WTC11 (cell line): ENCODE measurements around the gene IQSEC1. TPM values are rescaled to one million over a fixed set of nuclear protein-coding genes. Genes with fewer than 3 reads are reported as not detected.
"Not testable (repeated sequence)": the region's sequence is repeated elsewhere in the genome, so short reads cannot be mapped to it uniquely, and the experiment has no call there.

ENCODE experiments used
- ATAC-seq: fragments of 200-7000 bp; cut with Tn5 transposase; 2 replicates; pipeline ENCODE4 v1.10.0; 2021; ENCODE audit warnings: mild to moderate bottlenecking, moderate library complexity
- CTCF ChIA-PET: fragments of 300-600 bp; sonication (Branson Sonifier 250); formaldehyde crosslinking; loops from one replicate; lab custom pipeline; 2021; ENCODE audit warnings: antibody characterized with exemption; lab: Charles Lee
- POLR2A ChIA-PET: fragments of 350-600 bp; sonication (Branson Sonifier 250); formaldehyde crosslinking; loops from one replicate; lab custom pipeline; 2021; ENCODE audit warnings: antibody characterized with exemption; lab: Charles Lee
- DNase-seq: peaks from one replicate; pipeline ENCODE4 v3.0.0; 2021; ENCODE audit warnings: low spot score
- H3K27ac Mint-ChIP-seq: 2 replicates; pipeline ENCODE4 v1.8.0; 2021; ENCODE audit warnings: mixed read lengths
- H3K27me3 Mint-ChIP-seq: 2 replicates; pipeline ENCODE4 v1.8.0; 2021; ENCODE audit warnings: low read depth, mild to moderate bottlenecking, moderate library complexity, mixed read lengths
- H3K36me3 Mint-ChIP-seq: 2 replicates; pipeline ENCODE4 v1.8.0; 2021; ENCODE audit warnings: mixed read lengths
- H3K4me1 Mint-ChIP-seq: 2 replicates; pipeline ENCODE4 v1.8.0; 2022; ENCODE audit warnings: mixed read lengths
- H3K4me3 Mint-ChIP-seq: 2 replicates; pipeline ENCODE4 v1.8.0; 2021; ENCODE audit warnings: mild to moderate bottlenecking, moderate library complexity, mixed read lengths
- H3K9me3 Mint-ChIP-seq: 2 replicates; pipeline ENCODE4 v1.8.0; 2021; ENCODE audit warnings: mixed read lengths
- JAZF1 ChIP-seq: fragments of 250-450 bp; sonication (Bioruptor Pico); IDR thresholded peaks from 2 replicates; pipeline ENCODE4 v1.9.0; 2021; ENCODE audit warnings: moderate library complexity, mild to moderate bottlenecking, inconsistent platforms
- NFYB ChIP-seq: sonication (generic); formaldehyde crosslinking; conservative IDR thresholded peaks from 2 replicates; pipeline ENCODE4 v1.8.0; 2022; ENCODE audit warnings: low read depth, missing genetic modification reagents
- OVOL2 ChIP-seq: fragments of 250-450 bp; sonication (Bioruptor Pico); IDR thresholded peaks from 2 replicates; pipeline ENCODE4 v1.9.0; 2021; ENCODE audit warnings: mild to moderate bottlenecking, borderline replicate concordance
- TCF7 ChIP-seq: sonication (generic); formaldehyde crosslinking; IDR thresholded peaks from 2 replicates; pipeline ENCODE4 v1.8.0; 2022; ENCODE audit warnings: mild to moderate bottlenecking, low read depth, missing genetic modification reagents, moderate library complexity
- USF2 ChIP-seq: sonication (generic); formaldehyde crosslinking; IDR thresholded peaks from 2 replicates; pipeline ENCODE4 v1.8.1; 2023; ENCODE audit warnings: mild to moderate bottlenecking, missing genetic modification reagents, moderate library complexity
- ZNF263 ChIP-seq: sonication (generic); formaldehyde crosslinking; IDR thresholded peaks from 2 replicates; pipeline ENCODE4 v1.8.1; 2022; ENCODE audit warnings: low read depth, mild to moderate bottlenecking, moderate library complexity, missing genetic modification reagents
- ZNF671 ChIP-seq: fragments of 250-450 bp; sonication (Bioruptor Pico); IDR thresholded peaks from 2 replicates; pipeline ENCODE4 v1.8.0; 2021; ENCODE audit warnings: mild to moderate bottlenecking
- total RNA-seq: library from RNA; stranded (reverse); gene quantifications from 3 replicates; pipeline ENCODE4 v1.2.3, GENCODE V29; 2021
- TF ChIP-seq, protein P1 (sequence below): sonication (generic); formaldehyde crosslinking; IDR thresholded peaks from 2 replicates; pipeline ENCODE4 v1.8.0; 2023; ENCODE audit warnings: missing genetic modification reagents, mild to moderate bottlenecking, borderline replicate concordance

IQSEC1 gene
- total RNA-seq, 1 experiment from 2014 or later: 35.0 TPM

DNA sequence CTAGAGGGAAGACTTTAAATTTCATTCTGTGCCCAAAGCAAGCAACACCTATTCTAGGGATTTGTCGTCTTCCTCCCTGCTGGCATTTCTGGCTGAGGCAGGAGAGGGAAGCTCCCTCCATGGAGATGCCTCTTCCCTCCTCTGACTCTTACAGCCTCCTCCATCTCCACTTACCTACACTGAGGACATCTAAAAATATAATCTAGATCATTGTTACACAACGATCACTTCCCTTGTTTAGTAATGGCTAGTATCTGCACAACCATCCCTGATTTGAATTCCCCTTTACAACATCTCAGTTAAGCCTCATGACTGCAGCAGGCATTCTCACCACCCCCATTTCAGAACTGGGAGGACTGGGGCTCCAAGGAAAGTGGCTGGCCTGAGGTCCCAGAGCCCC lies 219.4 kb downstream of the IQSEC1 start:
- ATAC-seq, DNase-seq, H3K27ac Mint-ChIP-seq, POLR2A ChIA-PET, H3K4me1 Mint-ChIP-seq, H3K9me3 Mint-ChIP-seq, H3K36me3 Mint-ChIP-seq, H3K4me3 Mint-ChIP-seq: not testable (repeated sequence)
- H3K27me3 Mint-ChIP-seq: peaks cover 25% of the 10 kb centered on the region
- CTCF ChIA-PET: interaction anchor here (0.5 to 1.3 kb wide), 3 partner anchors 15 to 60 kb away, joined by 3 to 4 read pairs (median 3); no protein-coding TSS in a partner anchor

DNA sequence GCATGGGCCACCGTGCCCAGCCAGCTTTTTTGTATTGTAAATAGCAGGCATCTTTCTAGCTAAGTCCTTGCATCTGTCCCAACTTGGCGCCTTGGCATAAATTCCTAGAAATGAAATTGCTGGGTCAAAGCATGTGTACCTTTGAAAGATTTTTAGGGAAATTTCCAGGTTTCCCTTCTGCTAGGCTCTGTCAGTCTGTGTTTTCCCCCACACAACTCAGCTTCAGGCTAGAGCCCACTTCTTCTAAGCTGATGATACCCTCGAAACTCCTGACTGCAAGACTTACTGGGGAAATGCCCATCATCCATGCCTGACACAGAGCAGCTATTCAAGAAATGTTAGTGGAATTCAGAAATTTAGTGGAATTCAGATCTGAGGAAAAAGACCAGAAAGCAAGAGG lies 221.0 kb downstream of the IQSEC1 start:
- ChIA-PET POLR2A (interaction anchor here (0.6 kb wide), 1 partner anchor 160 kb away, joined by 3 read pairs; no protein-coding TSS in a partner anchor), CTCF (interaction anchor here (0.7 to 1.4 kb wide), 3 partner anchors 11 to 37 kb away, joined by 3 to 5 read pairs (median 3); partner anchors contain the start of gene RPL32)
- ATAC-seq: no peak
- no peak for DNase-seq
- Mint-ChIP-seq H3K36me3 (peaks cover 2% of the 10 kb centered on the region; the same call in 1 of the 2 replicates), H3K27ac (no peak overlapping the region), H3K4me3 (no peak overlapping the region), H3K9me3 (peaks cover 14% of the 10 kb centered on the region), H3K27me3 (peaks cover 25% of the 10 kb centered on the region), H3K4me1 (0 out of 2 replicates have a peak, but pooled peaks cover 3% of the 10 kb centered on the region)
- TF ChIP-seq TCF7 (CRISPR knock-in tag) (no peak), ZNF263 (CRISPR knock-in tag) (no peak), ZNF671 (CRISPR knock-in tag) (no peak), USF2 (CRISPR knock-in tag) (no peak), NFYB (no peak), OVOL2 (CRISPR knock-in tag) (no peak), JAZF1 (CRISPR knock-in tag) (no peak)
- TF ChIP-seq, protein P1, sequence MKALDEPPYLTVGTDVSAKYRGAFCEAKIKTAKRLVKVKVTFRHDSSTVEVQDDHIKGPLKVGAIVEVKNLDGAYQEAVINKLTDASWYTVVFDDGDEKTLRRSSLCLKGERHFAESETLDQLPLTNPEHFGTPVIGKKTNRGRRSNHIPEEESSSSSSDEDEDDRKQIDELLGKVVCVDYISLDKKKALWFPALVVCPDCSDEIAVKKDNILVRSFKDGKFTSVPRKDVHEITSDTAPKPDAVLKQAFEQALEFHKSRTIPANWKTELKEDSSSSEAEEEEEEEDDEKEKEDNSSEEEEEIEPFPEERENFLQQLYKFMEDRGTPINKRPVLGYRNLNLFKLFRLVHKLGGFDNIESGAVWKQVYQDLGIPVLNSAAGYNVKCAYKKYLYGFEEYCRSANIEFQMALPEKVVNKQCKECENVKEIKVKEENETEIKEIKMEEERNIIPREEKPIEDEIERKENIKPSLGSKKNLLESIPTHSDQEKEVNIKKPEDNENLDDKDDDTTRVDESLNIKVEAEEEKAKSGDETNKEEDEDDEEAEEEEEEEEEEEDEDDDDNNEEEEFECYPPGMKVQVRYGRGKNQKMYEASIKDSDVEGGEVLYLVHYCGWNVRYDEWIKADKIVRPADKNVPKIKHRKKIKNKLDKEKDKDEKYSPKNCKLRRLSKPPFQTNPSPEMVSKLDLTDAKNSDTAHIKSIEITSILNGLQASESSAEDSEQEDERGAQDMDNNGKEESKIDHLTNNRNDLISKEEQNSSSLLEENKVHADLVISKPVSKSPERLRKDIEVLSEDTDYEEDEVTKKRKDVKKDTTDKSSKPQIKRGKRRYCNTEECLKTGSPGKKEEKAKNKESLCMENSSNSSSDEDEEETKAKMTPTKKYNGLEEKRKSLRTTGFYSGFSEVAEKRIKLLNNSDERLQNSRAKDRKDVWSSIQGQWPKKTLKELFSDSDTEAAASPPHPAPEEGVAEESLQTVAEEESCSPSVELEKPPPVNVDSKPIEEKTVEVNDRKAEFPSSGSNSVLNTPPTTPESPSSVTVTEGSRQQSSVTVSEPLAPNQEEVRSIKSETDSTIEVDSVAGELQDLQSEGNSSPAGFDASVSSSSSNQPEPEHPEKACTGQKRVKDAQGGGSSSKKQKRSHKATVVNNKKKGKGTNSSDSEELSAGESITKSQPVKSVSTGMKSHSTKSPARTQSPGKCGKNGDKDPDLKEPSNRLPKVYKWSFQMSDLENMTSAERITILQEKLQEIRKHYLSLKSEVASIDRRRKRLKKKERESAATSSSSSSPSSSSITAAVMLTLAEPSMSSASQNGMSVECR (CRISPR knock-in tag): no peak

Other genes starting within 250 kb of the IQSEC1 start
- gene RPL32, start 231.9 kb downstream of the IQSEC1 start, total RNA-seq: 1,643 to 1,831 TPM (median 1,818 TPM) in 3 replicates